ENCODE results near the gene FGF4. TPM values are rescaled to one million over a fixed set of nuclear protein-coding genes. Genes with fewer than 3 reads are reported as not detected.
"Not testable (repeated sequence)": the region's sequence is repeated elsewhere in the genome, so short reads cannot be mapped to it uniquely, and the experiment has no call there.

Gene FGF4
- total RNA-seq, 2 donors from 2014 or later: not detected

GRCh38 chr11:69787457-69787856 lies 12.3 kb upstream of the FGF4 start:
- intact Hi-C loops (cut with DNase I, micrococcal nuclease): no loop called here
- no peak for ATAC-seq
- no peak for DNase-seq

DNA sequence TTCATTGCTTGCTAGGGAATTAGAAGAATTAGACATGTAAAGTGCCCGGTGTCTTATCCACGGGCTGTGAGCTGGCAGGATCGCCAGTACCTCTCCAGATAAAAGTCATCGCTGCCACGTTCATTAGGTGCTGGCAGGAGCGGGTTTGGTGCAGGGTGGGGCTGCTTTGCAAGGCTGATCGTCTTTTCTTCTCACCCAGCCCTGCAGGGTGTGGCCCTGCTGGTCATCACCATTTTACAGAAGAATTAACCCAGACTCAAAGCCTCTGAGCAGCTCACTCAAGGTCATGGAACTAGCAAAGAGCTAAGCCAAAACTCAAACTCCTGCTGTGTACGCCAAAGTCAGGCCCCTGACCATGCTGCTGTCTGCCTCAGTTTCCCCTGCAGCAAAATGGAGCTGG lies 6.1 kb upstream of the FGF4 start:
- DNase-seq: no peak
- intact Hi-C loops (cut with DNase I, micrococcal nuclease): no loop called here

GRCh38 chr11:69778373-69778772 lies 3.2 kb upstream of the FGF4 start:
- intact Hi-C loops (cut with DNase I, micrococcal nuclease): no loop called here
- DNase-seq (no peak), ATAC-seq (no peak)

More for the DNA sequence above, 6.1 kb upstream of the FGF4 start:
- no peak for ATAC-seq

- DNase-seq (no peak), ATAC-seq (no peak)
- intact Hi-C loops (cut with DNase I, micrococcal nuclease): no loop called here
Observed at GRCh38 chr11:69774354-69775162, 583 bp downstream of the FGF4 start.

DNA sequence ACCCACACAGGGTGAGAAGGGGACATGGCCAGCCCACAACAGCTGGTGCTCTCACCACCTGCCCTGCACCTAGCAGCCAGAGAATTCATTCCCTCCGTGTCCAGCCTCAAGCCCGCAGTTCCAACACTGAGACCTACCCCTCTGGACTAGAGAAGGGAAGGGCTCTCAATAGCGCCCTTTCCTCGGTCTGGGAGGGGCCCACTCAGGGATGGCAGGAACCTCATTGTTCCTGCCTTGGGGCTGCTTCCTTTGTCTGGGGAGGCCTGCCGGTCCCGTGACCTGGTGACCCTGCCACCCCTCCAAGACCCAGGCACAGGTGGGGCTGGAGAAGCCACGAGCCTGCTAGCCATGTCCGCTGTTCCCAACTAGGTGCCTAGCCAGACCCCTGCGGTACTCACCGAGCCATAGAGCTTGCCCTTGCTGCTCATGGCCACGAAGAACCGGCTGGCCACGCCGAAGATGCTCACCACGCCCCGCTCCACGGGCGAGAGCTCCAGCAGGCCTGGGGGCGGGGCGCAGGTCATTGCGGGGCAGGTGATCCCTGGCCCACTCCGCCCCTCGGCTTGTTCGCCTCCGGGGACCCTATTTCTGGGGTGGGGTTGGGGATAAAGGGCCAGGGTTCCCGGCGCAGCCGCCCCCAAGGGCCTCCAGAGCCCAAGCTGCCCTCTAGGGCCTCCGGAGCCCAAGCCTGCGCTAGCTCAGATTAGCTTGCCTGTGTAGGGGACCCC lies 1.4 kb downstream of the FGF4 start:
- ATAC-seq: no peak
- DNase-seq: no peak
- intact Hi-C loops (cut with DNase I, micrococcal nuclease): no loop called here

DNA sequence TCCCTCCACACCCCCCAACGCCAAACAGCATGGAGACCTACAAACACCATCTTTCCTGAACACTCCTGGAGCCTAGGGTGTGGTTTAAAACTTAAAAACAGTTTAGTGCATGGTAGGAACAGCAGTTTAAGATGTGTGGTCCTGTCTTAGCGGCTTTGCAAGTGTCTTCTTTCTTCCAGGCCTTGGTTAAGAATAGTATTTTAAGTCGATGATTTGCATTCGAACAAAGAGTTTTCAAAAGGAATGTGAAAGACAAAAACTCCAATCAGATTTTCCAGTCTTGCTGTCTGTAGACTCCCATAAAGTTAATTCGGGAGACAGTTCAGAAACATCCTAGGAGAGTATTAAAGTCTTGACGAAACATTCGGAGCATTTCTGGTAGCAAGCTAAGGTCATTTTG lies 3.7 kb downstream of the FGF4 start:
- intact Hi-C loops (cut with DNase I, micrococcal nuclease): no loop called here
- ATAC-seq: no peak
- no peak for DNase-seq

GRCh38 chr11:69770540-69770939 lies 4.6 kb downstream of the FGF4 start:
- no peak for DNase-seq
- ATAC-seq: no peak
- intact Hi-C loops (cut with DNase I, micrococcal nuclease): no loop called here

DNA sequence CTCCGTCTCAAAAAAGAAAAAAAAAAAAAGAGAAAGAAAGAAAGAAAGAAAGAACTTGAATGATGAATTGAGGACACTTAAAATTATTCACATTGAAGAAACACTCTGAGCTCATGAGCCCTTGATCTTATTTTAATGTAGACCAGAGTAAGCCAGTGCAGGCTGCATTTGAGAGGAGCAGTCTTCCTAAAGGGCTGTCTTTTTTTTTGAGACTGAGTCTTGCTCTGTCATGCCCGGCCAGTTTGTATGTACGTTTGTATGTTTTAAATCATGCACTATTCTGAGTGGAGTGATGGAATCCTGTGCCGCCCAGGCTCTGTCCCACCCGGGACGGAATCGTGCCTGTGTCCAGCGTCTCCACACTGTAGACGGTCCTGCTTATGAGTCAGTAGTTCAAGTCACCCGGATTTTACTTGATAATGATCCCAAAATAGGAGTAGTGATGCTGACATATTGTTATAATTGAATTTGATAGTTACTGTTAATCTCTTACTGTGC lies 9.6 kb downstream of the FGF4 start:
- no peak for DNase-seq
- intact Hi-C loops (cut with DNase I, micrococcal nuclease): no loop called here
- ATAC-seq: no peak

DNA sequence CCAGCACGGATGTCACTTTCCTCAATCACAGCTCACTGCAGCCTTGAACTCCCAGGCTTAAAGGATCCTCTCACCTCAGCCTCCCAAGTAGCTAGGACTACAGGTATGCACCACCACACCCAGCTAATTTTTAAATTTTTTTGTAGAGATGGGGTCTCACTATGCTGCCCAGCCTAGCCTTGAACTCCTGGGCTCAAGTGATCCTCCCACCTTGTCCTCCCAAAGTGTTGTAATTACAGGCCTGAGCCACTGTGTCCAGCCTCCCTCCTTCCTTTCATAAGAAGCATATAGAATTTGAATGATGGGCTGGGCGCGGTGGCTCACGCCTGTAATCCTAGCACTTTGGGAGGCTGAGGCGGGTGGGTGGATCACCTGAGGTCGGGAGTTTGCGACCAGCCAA lies 10.2 kb downstream of the FGF4 start:
- ATAC-seq; DNase-seq; intact Hi-C loops (cut with DNase I, micrococcal nuclease): not testable (repeated sequence)

DNA sequence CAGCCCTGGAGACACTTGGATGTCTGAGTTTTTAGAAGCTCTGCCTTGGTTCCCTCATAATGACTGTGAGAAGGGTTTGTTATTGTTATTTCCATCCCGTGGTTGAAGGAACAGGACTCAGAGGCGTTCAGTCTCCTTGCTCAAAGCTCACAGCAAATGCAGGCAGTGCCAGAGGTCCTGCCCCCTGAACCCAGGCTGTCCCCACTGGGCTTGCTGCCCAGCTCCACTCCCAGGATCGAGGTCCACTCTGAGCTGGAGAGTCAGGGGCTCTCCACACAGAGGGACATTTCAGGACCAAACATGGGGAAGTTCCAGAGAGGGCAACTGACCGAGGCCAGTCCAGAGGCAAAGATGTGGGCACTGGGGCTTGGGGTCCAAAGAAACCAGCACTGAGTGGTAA lies 14.8 kb downstream of the FGF4 start:
- intact Hi-C loops (cut with DNase I, micrococcal nuclease): no loop called here
- DNase-seq: no peak
- no peak for ATAC-seq

DNA sequence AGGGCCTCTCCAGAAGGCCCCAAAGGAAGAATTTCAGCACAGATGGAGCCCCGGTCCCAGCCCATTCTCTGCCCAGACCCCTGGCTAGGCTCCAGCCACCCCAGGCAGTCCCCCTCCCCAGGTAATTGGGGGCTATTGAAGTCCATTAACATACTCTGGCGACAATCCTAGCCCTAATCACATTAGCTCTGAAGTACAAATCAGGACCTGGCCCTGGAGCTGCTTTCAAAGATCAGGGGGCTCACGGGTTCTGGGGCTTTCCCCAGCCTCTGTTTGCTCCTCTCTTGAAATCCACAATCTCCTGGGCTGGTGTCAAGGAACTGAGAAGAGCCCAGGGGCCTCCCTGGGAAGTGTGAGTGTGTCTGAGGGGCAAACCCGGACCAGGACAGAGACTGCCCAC lies 22.3 kb downstream of the FGF4 start:
- no peak for ATAC-seq
- intact Hi-C loops (cut with DNase I, micrococcal nuclease): no loop called here
- no peak for DNase-seq

GRCh38 chr11:69750875-69751597 lies 24.1 kb downstream of the FGF4 start:
- intact Hi-C loops (cut with DNase I, micrococcal nuclease): no loop called here
- DNase-seq: no peak
- no peak for ATAC-seq

DNA sequence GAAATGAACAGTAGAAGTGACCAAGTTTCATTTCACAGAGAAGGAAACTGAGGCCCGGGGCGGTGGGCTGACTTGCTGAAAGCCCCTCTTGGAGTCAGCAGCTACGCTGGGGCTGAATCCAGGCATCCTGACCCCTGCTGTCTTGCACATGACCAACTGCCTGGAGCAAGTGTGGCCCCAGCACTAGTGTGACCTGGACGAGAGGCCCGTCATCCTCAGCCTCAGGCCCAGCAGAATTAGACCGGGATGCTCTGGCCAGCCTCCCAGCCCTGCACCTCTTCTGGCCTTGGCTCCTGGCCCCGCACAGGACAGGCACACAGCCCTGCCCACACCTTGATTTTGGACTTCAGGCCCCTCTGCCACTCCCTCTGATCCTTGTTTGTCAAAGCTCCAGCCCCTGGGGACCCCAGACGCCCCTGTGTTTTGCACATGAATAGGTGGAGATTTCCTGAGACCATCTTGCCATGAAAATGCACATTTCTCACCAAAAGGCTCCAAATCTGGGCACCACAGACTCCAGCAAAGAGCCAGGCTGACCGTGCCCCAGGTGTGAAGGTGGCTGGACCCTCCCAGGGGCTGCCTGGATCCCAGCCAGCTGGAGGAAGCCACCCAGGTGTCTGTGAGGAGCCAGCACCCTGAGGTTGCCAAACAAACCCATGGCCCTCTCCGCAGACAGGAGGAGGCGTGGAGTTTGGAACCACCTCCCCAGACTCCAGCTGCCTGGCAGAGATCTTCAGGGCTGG lies 24.9 kb downstream of the FGF4 start:
- no peak for ATAC-seq
- no peak for DNase-seq
- intact Hi-C loops (cut with DNase I, micrococcal nuclease): no loop called here

- intact Hi-C loops (cut with DNase I, micrococcal nuclease): no loop called here
- ATAC-seq (no peak), DNase-seq (no peak)
Observed at GRCh38 chr11:69748637-69749036, 26.5 kb downstream of the FGF4 start.

GRCh38 chr11:69746752-69747742 lies 28.1 kb downstream of the FGF4 start:
- intact Hi-C loops (cut with DNase I, micrococcal nuclease): no loop called here
- ATAC-seq: no peak
- DNase-seq: no peak

DNA sequence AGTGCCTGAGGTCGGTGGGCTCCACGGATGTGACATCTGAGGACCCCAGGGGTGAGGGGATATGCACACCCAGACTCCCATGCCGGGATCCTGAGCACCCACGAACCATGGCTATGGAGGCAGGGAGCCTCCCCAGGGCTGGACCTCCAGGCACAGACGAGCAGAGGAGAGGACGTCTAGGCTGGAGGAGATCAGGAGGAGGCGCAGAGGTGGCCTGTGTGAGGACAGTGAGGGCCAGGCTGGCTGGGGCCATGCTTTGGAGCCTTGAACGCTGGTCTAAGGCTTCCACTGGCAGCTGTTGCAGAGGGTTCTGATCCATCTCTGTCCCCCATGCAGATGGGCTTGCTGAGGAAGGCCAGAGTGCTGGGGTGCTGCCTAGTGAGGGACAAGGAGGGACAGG lies 29.0 kb downstream of the FGF4 start:
- no peak for ATAC-seq
- intact Hi-C loops (cut with DNase I, micrococcal nuclease): no loop called here
- DNase-seq: no peak

DNA sequence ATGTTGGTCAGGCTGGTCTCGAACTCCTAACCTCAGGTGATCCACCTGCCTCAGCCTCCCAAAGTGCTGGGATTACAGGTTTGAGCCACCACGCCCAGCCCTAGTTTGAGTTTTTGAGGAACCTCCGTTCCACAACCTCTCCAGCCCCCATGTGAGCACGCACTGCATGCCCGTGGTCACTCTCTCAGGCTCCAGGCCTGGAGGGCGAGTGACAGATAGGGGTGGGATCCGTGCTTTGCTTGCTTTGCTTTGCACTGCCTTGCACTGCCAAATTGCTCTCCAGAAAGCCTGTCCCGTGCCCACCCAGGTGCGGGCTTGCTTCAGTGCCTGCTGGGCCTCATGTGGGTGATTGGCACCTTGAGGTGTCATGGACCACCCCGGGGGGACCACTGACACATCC lies 29.9 kb downstream of the FGF4 start:
- intact Hi-C loops (cut with DNase I, micrococcal nuclease): no loop called here
- ATAC-seq: no peak
- no peak for DNase-seq

GRCh38 chr11:69744435-69744834 lies 30.7 kb downstream of the FGF4 start:
- no peak for ATAC-seq
- intact Hi-C loops (cut with DNase I, micrococcal nuclease): no loop called here
- no peak for DNase-seq

Measured in left colon (tissue), 2 donors.